ENCODE data around the gene COMMD6.
"Not testable (repeated sequence)": the region's sequence is repeated elsewhere in the genome, so short reads cannot be mapped to it uniquely, and the experiment has no call there.

Gene COMMD6

GRCh38 chr13:75537401-75538365, at the start of gene COMMD6:
TSS of gene COMMD6 (minus strand) at chr13:75537841. CDS start at chr13:75537805, 36 bp downstream.
- peak in 1 of 2 donors; percentile 45 for DNase-seq (ENCODE audit: extremely low read depth in 1 of 2, low read depth in 1 of 2)

- no peak for DNase-seq (ENCODE audit: extremely low read depth in 1 of 2, low read depth in 1 of 2)
Measured at GRCh38 chr13:75585153-75585552, 47.5 kb upstream of the COMMD6 start.

GRCh38 chr13:75583091-75583490, 45.5 kb upstream of the COMMD6 start:
- DNase-seq (ENCODE audit: extremely low read depth in 1 of 2, low read depth in 1 of 2): no peak

- DNase-seq (ENCODE audit: extremely low read depth in 1 of 2, low read depth in 1 of 2): no peak
Measured at GRCh38 chr13:75581874-75582640, 44.4 kb upstream of the COMMD6 start.

GRCh38 chr13:75579529-75579928, 41.9 kb upstream of the COMMD6 start:
- no peak for DNase-seq (ENCODE audit: extremely low read depth in 1 of 2, low read depth in 1 of 2)

- DNase-seq (ENCODE audit: extremely low read depth in 1 of 2, low read depth in 1 of 2): no peak
Measured at GRCh38 chr13:75569576-75569975, 31.9 kb upstream of the COMMD6 start.

GRCh38 chr13:75566658-75567057, 29.0 kb upstream of the COMMD6 start:
- no peak for DNase-seq (ENCODE audit: extremely low read depth in 1 of 2, low read depth in 1 of 2)

GRCh38 chr13:75558145-75558840, 20.7 kb upstream of the COMMD6 start:
- DNase-seq (ENCODE audit: extremely low read depth in 1 of 2, low read depth in 1 of 2): no peak

GRCh38 chr13:75556961-75557360, 19.3 kb upstream of the COMMD6 start:
- DNase-seq (ENCODE audit: extremely low read depth in 1 of 2, low read depth in 1 of 2): no peak

- DNase-seq (ENCODE audit: extremely low read depth in 1 of 2, low read depth in 1 of 2): no peak
Measured at GRCh38 chr13:75555836-75556235, 18.2 kb upstream of the COMMD6 start.

- DNase-seq (ENCODE audit: extremely low read depth in 1 of 2, low read depth in 1 of 2): no peak
Measured at GRCh38 chr13:75554981-75555380, 17.3 kb upstream of the COMMD6 start.

- no peak for DNase-seq (ENCODE audit: extremely low read depth in 1 of 2, low read depth in 1 of 2)
Measured at GRCh38 chr13:75554464-75554863, 16.8 kb upstream of the COMMD6 start.

GRCh38 chr13:75550159-75550567, 12.5 kb upstream of the COMMD6 start:
- no peak for DNase-seq (ENCODE audit: extremely low read depth in 1 of 2, low read depth in 1 of 2)

- DNase-seq (ENCODE audit: extremely low read depth in 1 of 2, low read depth in 1 of 2): peak; percentile 94 to 97
Measured at GRCh38 chr13:75549262-75550158, 11.9 kb upstream of the COMMD6 start, which contains the start of gene UCHL3. TSS of gene UCHL3 (plus strand) at chr13:75549791. CDS start at chr13:75549821, 30 bp downstream.

- DNase-seq (ENCODE audit: extremely low read depth in 1 of 2, low read depth in 1 of 2): no peak
Measured at GRCh38 chr13:75547917-75548316, 10.3 kb upstream of the COMMD6 start.

GRCh38 chr13:75545386-75545785, 7.7 kb upstream of the COMMD6 start:
- not testable (repeated sequence) for DNase-seq (ENCODE audit: extremely low read depth in 1 of 2, low read depth in 1 of 2)

- no peak for DNase-seq (ENCODE audit: extremely low read depth in 1 of 2, low read depth in 1 of 2)
Measured at GRCh38 chr13:75544681-75545330, 7.2 kb upstream of the COMMD6 start.

GRCh38 chr13:75541961-75542360, 4.3 kb upstream of the COMMD6 start:
- no peak for DNase-seq (ENCODE audit: extremely low read depth in 1 of 2, low read depth in 1 of 2)

- DNase-seq (ENCODE audit: extremely low read depth in 1 of 2, low read depth in 1 of 2): no peak
Measured at GRCh38 chr13:75541287-75541686, 3.6 kb upstream of the COMMD6 start.
